Endothelial cell of umbilical vein (primary cell): Measurements from ENCODE around the gene ASTN1. TPM values are rescaled to one million over a fixed set of nuclear protein-coding genes. Genes with fewer than 3 reads are reported as not detected.

Experiments
- BruUV-seq: library from RNA; stranded (reverse); fragments of 400-500 nt; replicated peaks from 2 replicates; lab custom pipeline; 2021; lab: Mats Ljungman, UMichigan
- CTCF ChIA-PET: fragments of 300-600, 350-600 bp; sonication (Branson Sonifier 250); formaldehyde crosslinking; loops from one replicate; lab custom pipeline; 2021; ENCODE audit warnings: antibody characterized with exemption, inconsistent platforms; lab: Charles Lee
- POLR2A ChIA-PET: fragments of 300-600, 350-600 bp; sonication (Branson Sonifier 250); formaldehyde crosslinking; loops from one replicate; lab custom pipeline; 2021; ENCODE audit warnings: antibody characterized with exemption, inconsistent platforms; lab: Charles Lee
- DNase-seq: peaks from one replicate; pipeline ENCODE4 v3.0.0-alpha.2; 2011; ENCODE audit warnings: low read depth, low spot score
- FAIRE-seq: peaks from 2 replicates; lab custom pipeline; 2011; peaks lifted over from hg19 to GRCh38; lab: Jason Lieb, UNC
- H2AFZ ChIP-seq: 2 replicates; pipeline ENCODE4 v1.6.0; 2012; ENCODE audit warnings: low read depth, low read length, control low read depth, inconsistent platforms
- H3K27ac ChIP-seq: 2 replicates; pipeline ENCODE4 v1.5.1; 2011; ENCODE audit warnings: low read depth, mild to moderate bottlenecking, control low read depth, low read length, moderate library complexity; ENCODE audit not compliant: insufficient read depth
- H3K27me3 ChIP-seq, 2 experiments: 2 replicates each; pipeline versions ENCODE4 v1.6.0 to v1.6.1; 2011; ENCODE audit warnings: low read length in 2 of 2, mixed read lengths in 1 of 2; ENCODE audit not compliant: control insufficient read depth in 2 of 2, insufficient read depth in 2 of 2
- H3K36me3 ChIP-seq, 2 experiments: 2 replicates in 1 of 2; 3 replicates in 1 of 2; pipeline ENCODE4 v1.5.1; 2011; ENCODE audit warnings: low read length in 2 of 2, mild to moderate bottlenecking in 1 of 2, moderate library complexity in 1 of 2; ENCODE audit not compliant: control insufficient read depth in 2 of 2, insufficient read depth in 2 of 2; ENCODE audit errors: extremely low read depth in 1 of 2
- H3K4me1 ChIP-seq: 3 replicates; pipeline ENCODE4 v1.5.1; 2011; ENCODE audit warnings: mild to moderate bottlenecking, low read length; ENCODE audit not compliant: control insufficient read depth, insufficient read depth; ENCODE audit errors: extremely low read depth
- H3K4me2 ChIP-seq: 2 replicates; pipeline ENCODE4 v1.6.1; 2011; ENCODE audit warnings: low read length, control low read depth, mixed read lengths; ENCODE audit not compliant: insufficient read depth
- H3K4me3 ChIP-seq, 3 experiments: fragments of 200-600 bp in 1 of 3; sonication (generic), shearing (Covaris generic) in 1 of 3; replicated peaks in 1 of 3; 2 replicates each; pipeline ENCODE4 v1.5.1; 2011 to 2016; ENCODE audit warnings: control low read depth in 3 of 3, low read length in 3 of 3, mild to moderate bottlenecking in 2 of 3, inconsistent platforms in 1 of 3, low read depth in 1 of 3, moderate library complexity in 1 of 3; ENCODE audit not compliant: insufficient read depth in 1 of 3
- H3K79me2 ChIP-seq: 2 replicates; pipeline ENCODE4 v1.6.0; 2012; ENCODE audit warnings: low read length, inconsistent platforms; ENCODE audit not compliant: control insufficient read depth, insufficient read depth
- H3K9ac ChIP-seq: replicated peaks from 2 replicates; pipeline ENCODE3; 2011; ENCODE audit warnings: low read length, control low read depth; ENCODE audit not compliant: insufficient read depth; ENCODE audit errors: extremely low read depth
- H3K9me1 ChIP-seq: replicated peaks from 3 replicates; pipeline ENCODE4 v1.6.0; 2011; ENCODE audit warnings: mild to moderate bottlenecking, low read length; ENCODE audit not compliant: control insufficient read depth, insufficient read depth; ENCODE audit errors: extremely low read depth
- H3K9me3 ChIP-seq: replicated peaks from 2 replicates; pipeline ENCODE4 v1.5.1; 2012; ENCODE audit warnings: low read length, inconsistent platforms; ENCODE audit not compliant: control insufficient read depth, insufficient read depth
- H4K20me1 ChIP-seq: replicated peaks from 2 replicates; pipeline ENCODE3; 2011; ENCODE audit warnings: mild to moderate bottlenecking, low read length; ENCODE audit not compliant: control insufficient read depth, insufficient read depth; ENCODE audit errors: extremely low read depth
- EZH2 ChIP-seq: IDR thresholded peaks from 2 replicates; pipeline ENCODE4 v1.6.1; 2012; ENCODE audit warnings: borderline replicate concordance, low read depth, mild to moderate bottlenecking, moderate library complexity, low read length, inconsistent platforms; ENCODE audit not compliant: severe bottlenecking
- FOS ChIP-seq: IDR thresholded peaks from 2 replicates; pipeline ENCODE4 v1.6.1; 2011; ENCODE audit warnings: mild to moderate bottlenecking, low read length, moderate library complexity, borderline replicate concordance; ENCODE audit not compliant: insufficient read depth
- GATA2 ChIP-seq: IDR thresholded peaks from 2 replicates; pipeline ENCODE4 v1.7.0; 2011; ENCODE audit warnings: low read depth, mild to moderate bottlenecking, moderate library complexity, mixed read lengths, low read length; ENCODE audit not compliant: insufficient read length, insufficient read depth
- JUN ChIP-seq: IDR thresholded peaks from 2 replicates; pipeline ENCODE4 v1.6.1; 2011; ENCODE audit warnings: borderline replicate concordance, low read depth; ENCODE audit not compliant: insufficient read length, insufficient read depth
- MYC ChIP-seq: IDR thresholded peaks from one replicate; pipeline ENCODE4 v1.6.1; 2011; ENCODE audit warnings: mild to moderate bottlenecking, low read depth, low read length
- POLR2A ChIP-seq: IDR thresholded peaks from 2 replicates; pipeline ENCODE4 v1.6.1; 2012; ENCODE audit warnings: low read depth, mild to moderate bottlenecking, control low read depth, low read length
- POLR2AphosphoS5 ChIP-seq: IDR thresholded peaks from 2 replicates; pipeline ENCODE4 v1.6.1; 2012; ENCODE audit warnings: low read depth, mild to moderate bottlenecking, control low read depth, low read length, moderate library complexity; ENCODE audit not compliant: insufficient read depth
- dilution Hi-C: fragments of 300-500 bp; cut with MboI; formaldehyde crosslinking; loops from one replicate; pipeline ENCODE4 v1.15.0; 2019; ENCODE audit warnings: low sequenced_read_pairs; ENCODE audit not compliant: extremely low pct_ligation_motif_present
- intact Hi-C: fragments of 100-400 bp; cut with micrococcal nuclease; formaldehyde crosslinking; loops from one replicate; pipeline ENCODE4 v1.10.0; 2022
- polyA plus RNA-seq, 4 experiments: library from polyadenylated mRNA; depleted of rRNA in 3 of 4; stranded (reverse) in 3 of 4; unstranded in 1 of 4; fragments of >200 nt; gene quantifications; 2 replicates each; pipeline versions ENCODE4 v1.2.1 to v1.2.3, GENCODE V29; 2011 to 2012; ENCODE audit warnings: missing spikeins in 1 of 4
- total RNA-seq: library from RNA; stranded (reverse); gene quantifications from 2 replicates; pipeline ENCODE4 v1.2.3, GENCODE V29; 2021
- TF ChIP-seq, protein P1 (sequence below), 2 donors: IDR thresholded peaks; 1 replicate in 1 of 2; 2 replicates in 1 of 2; pipeline ENCODE4 v1.5.1; 2011; ENCODE audit warnings: low read length in 2 of 2, mild to moderate bottlenecking in 2 of 2, moderate library complexity in 2 of 2, control low read depth in 1 of 2, inconsistent platforms in 1 of 2, low read depth in 1 of 2; ENCODE audit not compliant: insufficient read depth in 1 of 2; ENCODE audit errors: extremely low read depth in 1 of 2
- TF ChIP-seq, protein P2 (sequence below): IDR thresholded peaks from 2 replicates; pipeline ENCODE4 v1.6.1; 2011; ENCODE audit not compliant: insufficient read depth, insufficient read length

The ASTN1 gene
- total and polyA plus RNA-seq, 2 donors (not counting 3 experiments of a cell fraction or from before 2014, with no cell fraction given), result 0.04 TPM; not detected in 1

DNA sequence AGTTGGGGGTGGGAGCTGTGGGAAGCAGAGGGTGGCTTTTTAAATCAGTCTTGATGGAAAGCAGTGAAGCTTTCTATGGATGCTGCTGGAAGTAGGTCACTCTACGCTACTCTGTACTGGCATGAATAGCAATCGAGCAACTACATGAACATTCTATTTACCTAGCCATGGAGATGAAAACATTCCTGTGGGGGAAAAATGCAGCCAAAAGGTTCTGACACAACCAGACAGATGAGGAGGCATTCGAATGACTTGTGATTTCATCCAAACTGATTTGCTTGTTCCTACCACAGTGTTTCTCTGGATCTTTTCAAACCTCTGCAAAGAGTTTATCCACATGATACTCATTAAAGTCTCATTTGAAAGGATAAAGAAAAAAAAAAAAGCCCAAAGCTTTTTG, 95.0 kb downstream of the ASTN1 start:
- H3K36me3 ChIP-seq, result no peaks in the 10 kb centered on the region
- no TSS peak for BruUV-seq
- POLR2A ChIA-PET, result no interaction called here

More for the DNA sequence above, 95.0 kb downstream of the ASTN1 start:
- Histone ChIP-seq H3K4me1 (no peaks in the 10 kb centered on the region), H3K9ac (no peak overlapping the region), H3K4me2 (no peak overlapping the region), H3K79me2 (no peaks in the 10 kb centered on the region), H4K20me1 (no peaks in the 10 kb centered on the region), H3K27ac (no peak overlapping the region), H3K9me3 (no peaks in the 10 kb centered on the region), H2AFZ (no peak overlapping the region), H3K27me3 (no peaks in the 10 kb centered on the region), H3K9me1 (no peaks in the 10 kb centered on the region), H3K4me3 (no peak overlapping the region)
- intact Hi-C loops, result no loop called here
- dilution Hi-C loops, result no loop called here
- DNase-seq, result no peak
- CTCF ChIA-PET, result no interaction called here
- TF ChIP-seq, protein P1, sequence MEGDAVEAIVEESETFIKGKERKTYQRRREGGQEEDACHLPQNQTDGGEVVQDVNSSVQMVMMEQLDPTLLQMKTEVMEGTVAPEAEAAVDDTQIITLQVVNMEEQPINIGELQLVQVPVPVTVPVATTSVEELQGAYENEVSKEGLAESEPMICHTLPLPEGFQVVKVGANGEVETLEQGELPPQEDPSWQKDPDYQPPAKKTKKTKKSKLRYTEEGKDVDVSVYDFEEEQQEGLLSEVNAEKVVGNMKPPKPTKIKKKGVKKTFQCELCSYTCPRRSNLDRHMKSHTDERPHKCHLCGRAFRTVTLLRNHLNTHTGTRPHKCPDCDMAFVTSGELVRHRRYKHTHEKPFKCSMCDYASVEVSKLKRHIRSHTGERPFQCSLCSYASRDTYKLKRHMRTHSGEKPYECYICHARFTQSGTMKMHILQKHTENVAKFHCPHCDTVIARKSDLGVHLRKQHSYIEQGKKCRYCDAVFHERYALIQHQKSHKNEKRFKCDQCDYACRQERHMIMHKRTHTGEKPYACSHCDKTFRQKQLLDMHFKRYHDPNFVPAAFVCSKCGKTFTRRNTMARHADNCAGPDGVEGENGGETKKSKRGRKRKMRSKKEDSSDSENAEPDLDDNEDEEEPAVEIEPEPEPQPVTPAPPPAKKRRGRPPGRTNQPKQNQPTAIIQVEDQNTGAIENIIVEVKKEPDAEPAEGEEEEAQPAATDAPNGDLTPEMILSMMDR (IDR thresholded peaks at IDR 0.05; ENCODE audit: extremely low read depth in 1 of 2, insufficient read depth in 1 of 2, low read depth in 1 of 2, low read length in 2 of 2), result no peak
- no peak for TF ChIP-seq POLR2A
- no peak for TF ChIP-seq JUN
- no peak for TF ChIP-seq POLR2AphosphoS5
- no peak for TF ChIP-seq FOS
- no peak for TF ChIP-seq GATA2
- TF ChIP-seq, protein P2, sequence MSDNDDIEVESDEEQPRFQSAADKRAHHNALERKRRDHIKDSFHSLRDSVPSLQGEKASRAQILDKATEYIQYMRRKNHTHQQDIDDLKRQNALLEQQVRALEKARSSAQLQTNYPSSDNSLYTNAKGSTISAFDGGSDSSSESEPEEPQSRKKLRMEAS, result no peak
- TF ChIP-seq MYC, result no peak
- no peak for TF ChIP-seq EZH2
- no peak for FAIRE-seq
